GM10266 (cell line): ENCODE results near the gene LRRC71.

Experiments used
- DNase-seq: peaks from one replicate; pipeline ENCODE4 v3.0.0; 2012; ENCODE audit errors: extremely low spot score
- TF ChIP-seq, protein P1 (sequence below): IDR thresholded peaks from 2 replicates; pipeline ENCODE4 v1.5.1; 2012; ENCODE audit warnings: mild to moderate bottlenecking, low read depth; ENCODE audit not compliant: control insufficient read depth, insufficient read depth; ENCODE audit errors: missing control alignments

LRRC71 gene

DNA sequence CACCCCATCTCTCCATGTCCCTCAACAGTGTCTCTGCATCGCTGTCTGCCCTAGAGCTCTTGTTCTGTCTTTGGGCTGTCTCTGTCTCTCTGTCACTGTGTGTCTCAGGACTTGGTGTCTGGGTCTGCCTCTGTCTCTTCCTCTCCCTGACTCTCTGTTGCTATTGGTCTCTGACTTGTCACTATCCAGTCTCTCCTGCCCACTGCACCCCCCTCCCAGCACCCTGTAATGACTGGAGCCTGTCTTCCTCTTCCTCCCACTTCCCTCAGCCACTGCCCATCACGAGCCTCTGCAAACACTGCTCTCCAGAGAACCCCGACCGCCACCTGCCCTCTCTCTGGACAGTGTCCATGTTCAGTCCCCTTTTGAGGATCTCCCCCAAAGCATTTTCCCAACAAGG, 14.8 kb upstream of the LRRC71 start:
- TF ChIP-seq, protein P1, sequence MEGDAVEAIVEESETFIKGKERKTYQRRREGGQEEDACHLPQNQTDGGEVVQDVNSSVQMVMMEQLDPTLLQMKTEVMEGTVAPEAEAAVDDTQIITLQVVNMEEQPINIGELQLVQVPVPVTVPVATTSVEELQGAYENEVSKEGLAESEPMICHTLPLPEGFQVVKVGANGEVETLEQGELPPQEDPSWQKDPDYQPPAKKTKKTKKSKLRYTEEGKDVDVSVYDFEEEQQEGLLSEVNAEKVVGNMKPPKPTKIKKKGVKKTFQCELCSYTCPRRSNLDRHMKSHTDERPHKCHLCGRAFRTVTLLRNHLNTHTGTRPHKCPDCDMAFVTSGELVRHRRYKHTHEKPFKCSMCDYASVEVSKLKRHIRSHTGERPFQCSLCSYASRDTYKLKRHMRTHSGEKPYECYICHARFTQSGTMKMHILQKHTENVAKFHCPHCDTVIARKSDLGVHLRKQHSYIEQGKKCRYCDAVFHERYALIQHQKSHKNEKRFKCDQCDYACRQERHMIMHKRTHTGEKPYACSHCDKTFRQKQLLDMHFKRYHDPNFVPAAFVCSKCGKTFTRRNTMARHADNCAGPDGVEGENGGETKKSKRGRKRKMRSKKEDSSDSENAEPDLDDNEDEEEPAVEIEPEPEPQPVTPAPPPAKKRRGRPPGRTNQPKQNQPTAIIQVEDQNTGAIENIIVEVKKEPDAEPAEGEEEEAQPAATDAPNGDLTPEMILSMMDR, result no peak
- no peak for DNase-seq

DNA sequence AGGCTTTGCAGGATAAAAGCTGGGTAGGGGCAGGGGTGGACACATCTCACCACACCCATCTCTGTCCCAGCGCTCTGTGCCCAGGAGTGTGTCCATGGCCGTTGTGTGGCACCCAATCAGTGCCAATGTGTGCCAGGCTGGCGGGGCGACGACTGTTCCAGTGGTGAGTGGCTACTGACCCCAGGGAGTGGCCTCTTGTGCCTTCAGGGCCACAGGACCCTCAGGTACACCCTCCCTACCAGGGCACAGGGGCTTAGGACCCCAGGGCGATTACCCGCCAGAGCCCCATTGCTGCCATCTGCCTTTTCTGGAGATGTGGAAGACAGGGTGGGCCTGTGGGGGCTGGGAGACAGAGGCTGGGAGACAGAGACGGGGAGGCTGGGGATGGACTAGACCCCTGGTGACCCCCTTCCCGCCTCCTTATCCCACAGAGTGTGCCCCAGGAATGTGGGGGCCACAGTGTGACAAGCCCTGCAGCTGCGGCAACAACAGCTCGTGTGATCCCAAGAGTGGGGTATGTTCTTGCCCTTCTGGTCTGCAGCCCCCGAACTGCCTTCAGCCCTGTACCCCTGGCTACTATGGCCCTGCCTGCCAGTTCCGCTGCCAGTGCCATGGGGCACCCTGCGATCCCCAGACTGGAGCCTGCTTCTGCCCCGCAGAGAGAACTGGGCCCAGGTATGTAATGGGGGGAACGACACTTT, 14.1 kb upstream of the LRRC71 start:
- TF ChIP-seq, protein P1, result no peak
- no peak for DNase-seq

DNA sequence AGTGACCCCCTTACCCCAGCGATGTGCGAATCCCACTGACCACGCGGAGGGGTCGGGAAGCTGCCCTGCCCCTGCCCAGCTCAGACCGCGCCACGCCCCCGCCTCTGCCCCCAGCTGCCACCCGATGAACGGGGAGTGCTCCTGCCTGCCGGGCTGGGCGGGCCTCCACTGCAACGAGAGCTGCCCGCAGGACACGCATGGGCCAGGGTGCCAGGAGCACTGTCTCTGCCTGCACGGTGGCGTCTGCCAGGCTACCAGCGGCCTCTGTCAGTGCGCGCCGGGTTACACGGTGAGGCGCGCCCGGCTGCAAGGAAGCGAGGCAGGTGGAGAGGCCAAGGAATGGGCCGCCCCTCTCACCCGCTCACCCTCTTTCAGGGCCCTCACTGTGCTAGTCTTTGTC, 11.9 kb upstream of the LRRC71 start:
- TF ChIP-seq, protein P1, result no peak
- DNase-seq, result no peak

DNA sequence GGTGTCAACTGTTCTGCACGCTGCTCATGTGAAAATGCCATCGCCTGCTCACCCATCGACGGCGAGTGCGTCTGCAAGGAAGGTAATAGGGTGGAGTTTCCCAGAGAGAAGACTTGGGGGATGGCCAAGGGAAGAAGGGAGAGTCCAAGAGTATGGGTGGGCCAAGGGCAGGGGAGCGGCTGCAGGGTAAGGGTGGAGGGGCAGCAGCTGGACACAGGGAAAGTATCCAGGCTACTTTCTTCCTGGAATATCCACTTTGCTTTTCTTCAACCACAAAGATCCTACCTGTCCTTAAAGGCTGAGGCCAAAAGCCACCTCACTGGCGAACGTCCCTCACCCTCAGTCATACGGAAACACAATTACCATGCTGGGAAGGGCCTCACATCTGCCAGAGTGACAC, 11.5 kb upstream of the LRRC71 start:
- TF ChIP-seq, protein P1, result no peak
- DNase-seq, result no peak

DNA sequence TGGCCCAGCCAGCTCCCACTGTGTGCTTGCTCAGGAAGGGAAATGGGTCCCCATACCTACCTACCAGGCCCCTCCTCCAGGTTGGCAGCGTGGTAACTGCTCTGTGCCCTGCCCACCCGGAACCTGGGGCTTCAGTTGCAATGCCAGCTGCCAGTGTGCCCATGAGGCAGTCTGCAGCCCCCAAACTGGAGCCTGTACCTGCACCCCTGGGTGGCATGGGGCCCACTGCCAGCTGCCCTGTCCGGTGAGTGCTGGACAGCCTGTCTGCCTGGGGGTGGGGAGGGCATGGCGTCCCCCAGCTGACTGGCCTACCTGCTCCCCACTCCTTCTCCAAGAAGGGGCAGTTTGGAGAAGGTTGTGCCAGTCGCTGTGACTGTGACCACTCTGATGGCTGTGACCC, 10.8 kb upstream of the LRRC71 start:
- TF ChIP-seq, protein P1, result no peak

DNA sequence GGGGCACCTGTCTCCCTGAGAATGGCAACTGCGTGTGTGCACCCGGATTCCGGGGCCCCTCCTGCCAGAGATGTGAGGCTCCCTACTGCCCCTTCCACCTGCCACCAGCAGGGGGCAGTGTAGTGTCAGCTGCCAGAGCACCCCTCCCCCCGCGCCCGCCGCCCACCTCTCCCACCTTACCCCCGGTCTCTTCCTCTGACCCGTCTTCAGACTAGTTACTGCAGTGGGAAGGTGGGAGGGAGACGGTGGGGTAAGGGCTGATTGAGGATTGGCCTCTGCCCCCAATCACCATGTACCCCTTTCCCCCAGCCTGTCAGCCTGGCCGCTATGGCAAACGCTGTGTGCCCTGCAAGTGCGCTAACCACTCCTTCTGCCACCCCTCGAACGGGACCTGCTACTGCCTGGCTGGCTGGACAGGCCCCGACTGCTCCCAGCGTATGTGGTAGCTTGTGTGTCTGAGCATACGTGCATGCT, 10.1 kb upstream of the LRRC71 start:
- TF ChIP-seq, protein P1, result peak; percentile 80
- DNase-seq, result peak; percentile 86

More for the DNA sequence above, 10.8 kb upstream of the LRRC71 start:
- no peak for DNase-seq

DNA sequence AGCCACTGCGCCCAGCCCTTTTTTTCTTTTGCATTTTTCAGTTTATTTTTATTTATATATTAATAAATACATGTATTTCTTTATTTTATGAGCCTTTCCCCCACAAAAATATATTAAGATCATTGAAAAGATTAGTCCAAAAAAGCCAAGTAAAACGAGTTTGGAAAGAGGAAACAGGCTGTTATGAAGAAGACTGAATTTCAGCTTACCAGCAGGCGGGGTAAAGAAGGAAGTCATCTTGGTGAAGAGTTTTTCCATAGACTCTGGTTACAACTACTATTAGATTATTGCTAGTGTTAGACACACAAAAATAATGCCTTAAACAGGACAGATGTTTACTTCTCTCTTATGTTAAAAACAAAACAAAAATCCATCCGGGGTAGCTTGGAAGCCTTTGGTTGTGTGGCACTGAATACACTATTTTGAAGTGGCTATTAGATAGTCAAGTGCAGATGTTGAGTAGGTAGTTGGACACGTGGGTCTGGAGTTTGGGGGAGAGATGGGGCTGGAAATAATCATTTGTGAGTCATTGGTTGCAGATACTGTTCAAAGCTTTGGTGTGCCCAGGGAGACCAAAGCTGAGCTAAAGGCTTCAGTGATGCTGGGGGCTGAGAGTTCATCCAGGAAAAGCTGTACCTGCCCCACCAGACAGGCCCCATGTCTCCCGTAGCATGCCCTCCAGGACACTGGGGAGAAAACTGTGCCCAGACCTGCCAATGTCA, 8.7 kb upstream of the LRRC71 start:
- TF ChIP-seq, protein P1, result no peak
- DNase-seq, result no peak
